Activated CD4-positive, alpha-beta T cell treated with anti-CD3 and anti-CD28 coated beads, Interleukin-2, amount 50 U/mL, for 4 hours (primary cell): Measurements from ENCODE around the gene TCERG1L.
"Not testable (repeated sequence)": the region's sequence is repeated elsewhere in the genome, so short reads cannot be mapped to it uniquely, and the experiment has no call there.

Source experiments
- DNase-seq, 2 experiments: peaks; one replicate each; pipeline ENCODE4 v3.0.0-alpha.2; 2020

The TCERG1L gene

GRCh38 chr10:131160219-131160875 is 151.2 kb downstream of the TCERG1L start:
- DNase-seq: no peak

- no peak for DNase-seq
Measured at GRCh38 chr10:131159771-131160170, 151.8 kb downstream of the TCERG1L start.

- DNase-seq: no peak
Measured at GRCh38 chr10:131158695-131159094, 152.8 kb downstream of the TCERG1L start.

GRCh38 chr10:131157899-131158298 is 153.6 kb downstream of the TCERG1L start:
- DNase-seq: no peak

GRCh38 chr10:131155876-131156230 is 155.7 kb downstream of the TCERG1L start:
- no peak for DNase-seq

- DNase-seq: no peak
Measured at GRCh38 chr10:131155218-131155875, 156.2 kb downstream of the TCERG1L start.

GRCh38 chr10:131154306-131155025 is 157.1 kb downstream of the TCERG1L start:
- no peak for DNase-seq

GRCh38 chr10:131152456-131152855 is 159.1 kb downstream of the TCERG1L start:
- not testable (repeated sequence) for DNase-seq

GRCh38 chr10:131150126-131150525 is 161.4 kb downstream of the TCERG1L start:
- DNase-seq: no peak

GRCh38 chr10:131149586-131149985 is 161.9 kb downstream of the TCERG1L start:
- DNase-seq: no peak

- DNase-seq: no peak
Measured at GRCh38 chr10:131149111-131149510, 162.4 kb downstream of the TCERG1L start.

GRCh38 chr10:131148270-131148669 is 163.3 kb downstream of the TCERG1L start:
- DNase-seq: no peak

- no peak for DNase-seq
Measured at GRCh38 chr10:131147301-131147975, 164.1 kb downstream of the TCERG1L start.

GRCh38 chr10:131146790-131147189 is 164.7 kb downstream of the TCERG1L start:
- DNase-seq: no peak

- DNase-seq: no peak
Measured at GRCh38 chr10:131145756-131146155, 165.8 kb downstream of the TCERG1L start.

- DNase-seq: no peak
Measured at GRCh38 chr10:131144711-131145375, 166.7 kb downstream of the TCERG1L start.

GRCh38 chr10:131144196-131144595 is 167.3 kb downstream of the TCERG1L start:
- no peak for DNase-seq

GRCh38 chr10:131143425-131144165 is 167.9 kb downstream of the TCERG1L start:
- DNase-seq: no peak

- no peak for DNase-seq
Measured at GRCh38 chr10:131142517-131143380, 168.8 kb downstream of the TCERG1L start.

GRCh38 chr10:131141645-131142516 is 169.6 kb downstream of the TCERG1L start:
- no peak for DNase-seq
